GM19452 (cell line): ENCODE results near the gene HOXD13.

Experiments used
- ATAC-seq: cut with Tn5 transposase; IDR thresholded peaks from one replicate; pipeline ENCODE4 v1.9.1; 2021; ENCODE audit not compliant: unreplicated experiment

HOXD13 gene

GRCh38 chr2:176105078-176105729 lies 12.7 kb downstream of the HOXD13 start:
- ATAC-seq = no peak

GRCh38 chr2:176105730-176106580 lies 13.4 kb downstream of the HOXD13 start:
- no peak for ATAC-seq

GRCh38 chr2:176106581-176107539 lies 14.3 kb downstream of the HOXD13 start, which contains the start of gene HOXD11:
TSS of gene HOXD11 (plus strand) at chr2:176107280. CDS start at chr2:176107356, 76 bp downstream.
- ATAC-seq = no peak

GRCh38 chr2:176107731-176108181 lies 15.2 kb downstream of the HOXD13 start:
- no peak for ATAC-seq

GRCh38 chr2:176109192-176109901 lies 16.8 kb downstream of the HOXD13 start:
- no peak for ATAC-seq

- no peak for ATAC-seq
These were observed 17.4 kb downstream of the HOXD13 start for GRCh38 chr2:176109946-176110345.

GRCh38 chr2:176110415-176111308 lies 18.1 kb downstream of the HOXD13 start:
- no peak for ATAC-seq

GRCh38 chr2:176111309-176111663 lies 18.8 kb downstream of the HOXD13 start:
- no peak for ATAC-seq

- no peak for ATAC-seq
These were observed 19.4 kb downstream of the HOXD13 start for GRCh38 chr2:176111846-176112374.

GRCh38 chr2:176112375-176113302 lies 20.1 kb downstream of the HOXD13 start:
- ATAC-seq = no peak

GRCh38 chr2:176114120-176114929 lies 21.8 kb downstream of the HOXD13 start:
- ATAC-seq = no peak

GRCh38 chr2:176114930-176115625 lies 22.6 kb downstream of the HOXD13 start:
- ATAC-seq = no peak

- ATAC-seq = no peak
These were observed 23.6 kb downstream of the HOXD13 start, which contains the start of gene HOXD10 for GRCh38 chr2:176115883-176116813. TSS of gene HOXD10 (plus strand) at chr2:176116778. CDS start at chr2:176116834, 56 bp downstream.

- ATAC-seq = no peak
These were observed 24.8 kb downstream of the HOXD13 start for GRCh38 chr2:176117162-176117822.

GRCh38 chr2:176117823-176118371 lies 25.4 kb downstream of the HOXD13 start:
- no peak for ATAC-seq
